Parathyroid adenoma (tissue), 2 donors: Measurements from ENCODE around the gene MIPOL1.

ENCODE experiments used
- H2AFZ ChIP-seq: fragments of 300-600 bp; sonication (generic); one replicate; pipeline ENCODE4 v1.7.0; 2017; ENCODE audit warnings: antibody characterized with exemption, mild to moderate bottlenecking
- H3K27ac ChIP-seq: fragments of 300-600 bp; sonication (generic); one replicate; pipeline ENCODE4 v1.7.0; 2017
- H3K27me3 ChIP-seq: fragments of 300-600 bp; sonication (generic); one replicate; pipeline ENCODE4 v1.7.0; 2017; ENCODE audit warnings: low read length; ENCODE audit not compliant: control insufficient read depth, insufficient read depth
- H3K36me3 ChIP-seq: fragments of 300-600 bp; sonication (generic); one replicate; pipeline ENCODE4 v1.7.0; 2017; ENCODE audit warnings: low read length; ENCODE audit not compliant: control insufficient read depth, insufficient read depth
- H3K4me1 ChIP-seq: fragments of 300-600 bp; sonication (generic); one replicate; pipeline ENCODE4 v1.7.0; 2017; ENCODE audit warnings: control low read depth
- H3K4me2 ChIP-seq: fragments of 300-600 bp; sonication (generic); one replicate; pipeline ENCODE4 v1.7.0; 2017; ENCODE audit warnings: low read length
- H3K4me3 ChIP-seq: fragments of 300-600 bp; sonication (generic); one replicate; pipeline ENCODE4 v1.7.0; 2017; ENCODE audit warnings: low read depth, low read length
- H3K79me2 ChIP-seq: fragments of 300-600 bp; sonication (generic); one replicate; pipeline ENCODE4 v1.7.0; 2017; ENCODE audit warnings: control low read depth
- H3K9ac ChIP-seq: fragments of 300-600 bp; sonication (generic); one replicate; pipeline ENCODE4 v1.7.0; 2017; ENCODE audit warnings: mild to moderate bottlenecking
- H3K9me3 ChIP-seq: fragments of 300-600 bp; sonication (generic); one replicate; pipeline ENCODE4 v1.7.0; 2017; ENCODE audit warnings: low read length; ENCODE audit not compliant: control insufficient read depth
- TF ChIP-seq, protein P1 (sequence below): fragments of 300-600 bp; sonication (generic); IDR thresholded peaks from one replicate; pipeline ENCODE4 v1.7.0; 2017; ENCODE audit warnings: antibody characterized with exemption, mild to moderate bottlenecking
- donor health status: primary hyperparathyroidism.

Gene MIPOL1

DNA sequence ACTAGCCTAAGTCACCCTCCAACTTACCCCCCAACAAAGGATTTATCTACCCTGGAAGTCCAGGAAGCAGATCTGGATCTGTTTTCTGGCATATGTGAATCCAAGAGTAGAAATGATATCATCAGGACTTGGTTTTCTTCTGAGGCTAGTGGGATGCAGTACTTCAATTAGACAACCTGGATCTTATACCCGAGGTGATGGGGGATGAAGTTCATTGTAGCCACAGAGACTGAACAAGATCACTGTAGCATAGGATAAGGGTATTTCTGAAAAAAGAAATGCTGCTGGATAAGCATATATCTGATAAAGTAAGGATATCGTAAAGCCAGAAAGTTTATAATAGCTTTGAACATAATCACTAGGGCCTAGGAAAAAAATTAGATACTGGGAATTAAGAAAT, 222.9 kb downstream of the MIPOL1 start:
- no peaks in the 10 kb centered on the region for H3K36me3 ChIP-seq
- H3K4me3 ChIP-seq, result no peak overlapping the region

DNA sequence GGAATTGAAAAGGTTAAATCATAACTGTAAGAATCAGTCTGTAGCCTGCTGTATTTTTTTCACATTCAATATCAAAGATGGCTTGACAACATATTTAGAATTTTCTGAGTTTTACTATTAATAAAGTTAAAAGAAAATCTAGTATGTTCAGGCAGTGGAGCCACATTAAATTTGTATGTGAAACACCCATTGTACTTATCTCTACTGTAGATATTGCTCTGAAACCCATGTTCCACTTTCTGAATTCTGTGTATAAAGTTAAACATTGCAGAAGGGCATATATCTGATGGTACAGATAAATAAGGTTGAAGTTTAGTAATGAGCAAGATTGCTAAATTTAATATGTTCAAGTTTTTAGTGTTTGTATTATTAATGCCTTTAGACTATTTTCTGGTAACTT, 224.6 kb downstream of the MIPOL1 start:
- H3K4me3 ChIP-seq, result no peak overlapping the region
- no peaks in the 10 kb centered on the region for H3K4me1 ChIP-seq
- H3K9me3 ChIP-seq, result no peaks in the 10 kb centered on the region
- no peak overlapping the region for H2AFZ ChIP-seq
- no peak overlapping the region for H3K9ac ChIP-seq
- TF ChIP-seq, protein P1, sequence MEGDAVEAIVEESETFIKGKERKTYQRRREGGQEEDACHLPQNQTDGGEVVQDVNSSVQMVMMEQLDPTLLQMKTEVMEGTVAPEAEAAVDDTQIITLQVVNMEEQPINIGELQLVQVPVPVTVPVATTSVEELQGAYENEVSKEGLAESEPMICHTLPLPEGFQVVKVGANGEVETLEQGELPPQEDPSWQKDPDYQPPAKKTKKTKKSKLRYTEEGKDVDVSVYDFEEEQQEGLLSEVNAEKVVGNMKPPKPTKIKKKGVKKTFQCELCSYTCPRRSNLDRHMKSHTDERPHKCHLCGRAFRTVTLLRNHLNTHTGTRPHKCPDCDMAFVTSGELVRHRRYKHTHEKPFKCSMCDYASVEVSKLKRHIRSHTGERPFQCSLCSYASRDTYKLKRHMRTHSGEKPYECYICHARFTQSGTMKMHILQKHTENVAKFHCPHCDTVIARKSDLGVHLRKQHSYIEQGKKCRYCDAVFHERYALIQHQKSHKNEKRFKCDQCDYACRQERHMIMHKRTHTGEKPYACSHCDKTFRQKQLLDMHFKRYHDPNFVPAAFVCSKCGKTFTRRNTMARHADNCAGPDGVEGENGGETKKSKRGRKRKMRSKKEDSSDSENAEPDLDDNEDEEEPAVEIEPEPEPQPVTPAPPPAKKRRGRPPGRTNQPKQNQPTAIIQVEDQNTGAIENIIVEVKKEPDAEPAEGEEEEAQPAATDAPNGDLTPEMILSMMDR, result no peak
- H3K27ac ChIP-seq, result no peak overlapping the region
- H3K79me2 ChIP-seq, result no peaks in the 10 kb centered on the region
- no peak overlapping the region for H3K4me2 ChIP-seq
- H3K27me3 ChIP-seq, result no peaks in the 10 kb centered on the region
- H3K36me3 ChIP-seq, result no peaks in the 10 kb centered on the region

More for the DNA sequence above, 222.9 kb downstream of the MIPOL1 start:
- Histone ChIP-seq H3K4me1 (no peaks in the 10 kb centered on the region), H3K9me3 (no peaks in the 10 kb centered on the region), H2AFZ (no peak overlapping the region), H3K27ac (no peak overlapping the region), H3K27me3 (no peaks in the 10 kb centered on the region), H3K4me2 (no peak overlapping the region), H3K79me2 (no peaks in the 10 kb centered on the region), H3K9ac (no peak overlapping the region)
- TF ChIP-seq, protein P1, result no peak

DNA sequence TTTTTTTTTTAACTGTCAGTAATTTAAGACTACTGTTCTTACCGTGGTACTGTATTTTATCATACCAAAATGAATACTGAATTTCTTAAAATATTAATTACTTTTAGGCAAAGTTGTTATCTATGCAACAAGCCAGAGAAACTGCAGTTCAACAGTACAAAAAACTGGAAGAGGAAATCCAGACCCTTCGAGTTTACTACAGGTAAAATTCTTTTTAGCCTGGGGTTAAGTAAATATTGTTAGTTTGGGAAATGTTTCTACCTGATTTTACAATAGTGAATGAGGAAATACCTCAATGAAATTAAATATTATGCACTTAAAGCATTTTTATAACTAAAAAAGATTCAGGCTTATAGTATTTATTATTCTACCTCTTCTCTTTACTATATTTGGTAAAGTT, 225.0 kb downstream of the MIPOL1 start:
- TF ChIP-seq, protein P1, result no peak
- Histone ChIP-seq H3K36me3 (no peaks in the 10 kb centered on the region), H3K9ac (no peak overlapping the region), H3K79me2 (no peaks in the 10 kb centered on the region), H2AFZ (no peak overlapping the region), H3K9me3 (no peaks in the 10 kb centered on the region), H3K4me2 (no peak overlapping the region), H3K27ac (no peak overlapping the region), H3K27me3 (no peaks in the 10 kb centered on the region), H3K4me3 (no peak overlapping the region), H3K4me1 (no peaks in the 10 kb centered on the region)

DNA sequence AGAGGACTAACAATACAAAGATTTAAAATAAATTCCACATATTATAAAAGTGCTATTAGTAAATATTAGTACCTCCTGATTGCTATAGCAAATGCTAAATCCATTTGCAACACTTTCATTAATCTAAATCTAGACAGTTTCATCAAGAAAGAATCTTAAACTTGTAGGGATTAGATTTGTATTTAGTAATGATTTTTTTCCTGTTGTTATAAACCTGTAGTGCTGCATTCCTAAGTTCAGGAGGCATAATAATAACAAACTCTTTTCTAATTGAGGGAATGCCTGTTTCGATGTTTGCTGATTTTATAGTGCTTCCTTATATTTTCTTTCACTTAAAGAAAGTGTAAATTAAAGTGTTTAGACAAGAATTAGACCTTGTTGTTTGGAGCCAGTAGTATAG, 231.2 kb downstream of the MIPOL1 start:
- no peaks in the 10 kb centered on the region for H3K9me3 ChIP-seq
- TF ChIP-seq, protein P1, result no peak
- no peak overlapping the region for H3K27ac ChIP-seq
- no peaks in the 10 kb centered on the region for H3K79me2 ChIP-seq
- no peak overlapping the region for H3K9ac ChIP-seq
- H3K4me1 ChIP-seq, result no peaks in the 10 kb centered on the region
- H3K36me3 ChIP-seq, result no peaks in the 10 kb centered on the region
- H2AFZ ChIP-seq, result no peak overlapping the region
- H3K4me3 ChIP-seq, result no peak overlapping the region
- H3K27me3 ChIP-seq, result no peaks in the 10 kb centered on the region
- no peak overlapping the region for H3K4me2 ChIP-seq

DNA sequence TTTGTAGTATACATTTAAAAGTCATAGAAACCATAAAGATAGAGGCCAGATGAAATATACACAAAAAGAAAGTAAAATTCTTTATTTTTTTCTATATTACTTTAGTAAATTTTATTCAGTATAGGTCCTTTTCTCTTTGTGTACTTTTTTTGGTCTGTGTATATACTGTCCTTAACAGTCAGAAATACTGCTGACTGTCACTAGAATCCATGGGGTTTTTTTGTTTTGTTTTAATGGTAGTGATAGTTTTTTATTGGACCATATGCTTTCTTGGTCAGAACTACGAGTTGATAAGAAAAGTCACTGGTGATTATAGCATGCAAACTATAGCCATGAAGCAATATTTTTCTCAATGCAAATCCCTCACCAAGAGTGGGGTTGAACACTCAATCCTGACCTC, 231.9 kb downstream of the MIPOL1 start:
- Histone ChIP-seq H3K9ac (no peak overlapping the region), H3K4me3 (no peak overlapping the region), H3K27me3 (no peaks in the 10 kb centered on the region), H3K36me3 (no peaks in the 10 kb centered on the region), H2AFZ (no peak overlapping the region), H3K4me1 (no peaks in the 10 kb centered on the region), H3K27ac (no peak overlapping the region), H3K4me2 (no peak overlapping the region), H3K79me2 (no peaks in the 10 kb centered on the region), H3K9me3 (no peaks in the 10 kb centered on the region)
- TF ChIP-seq, protein P1, result no peak
